ENCODE results near the gene SUPV3L1. TPM values are rescaled to one million over a fixed set of nuclear protein-coding genes. Genes with fewer than 3 reads are reported as not detected.

The SUPV3L1 gene
- total and polyA plus RNA-seq, 12 donors, result 24.4 to 165 (median 37.6) TPM

DNA sequence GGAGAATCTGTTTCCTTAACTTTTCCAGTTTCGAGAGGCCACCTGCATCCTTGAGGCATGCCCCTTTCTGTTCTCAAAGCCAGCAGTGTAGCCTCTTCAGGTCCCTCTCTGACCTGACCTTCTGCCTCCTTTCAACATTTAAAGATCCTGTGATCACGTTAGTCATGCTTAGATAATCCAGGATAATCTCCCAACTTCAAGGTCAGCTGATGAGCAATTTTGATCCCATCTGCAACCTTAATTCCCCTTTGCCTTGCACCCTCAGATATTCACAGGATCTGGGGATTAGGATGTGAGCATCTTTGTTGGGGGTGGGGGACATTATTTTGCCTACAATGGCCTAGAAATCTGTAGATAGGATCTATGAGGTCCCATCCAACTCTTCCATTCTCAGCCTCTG, 48.1 kb downstream of the SUPV3L1 start:
- TF ChIP-seq, protein P1, sequence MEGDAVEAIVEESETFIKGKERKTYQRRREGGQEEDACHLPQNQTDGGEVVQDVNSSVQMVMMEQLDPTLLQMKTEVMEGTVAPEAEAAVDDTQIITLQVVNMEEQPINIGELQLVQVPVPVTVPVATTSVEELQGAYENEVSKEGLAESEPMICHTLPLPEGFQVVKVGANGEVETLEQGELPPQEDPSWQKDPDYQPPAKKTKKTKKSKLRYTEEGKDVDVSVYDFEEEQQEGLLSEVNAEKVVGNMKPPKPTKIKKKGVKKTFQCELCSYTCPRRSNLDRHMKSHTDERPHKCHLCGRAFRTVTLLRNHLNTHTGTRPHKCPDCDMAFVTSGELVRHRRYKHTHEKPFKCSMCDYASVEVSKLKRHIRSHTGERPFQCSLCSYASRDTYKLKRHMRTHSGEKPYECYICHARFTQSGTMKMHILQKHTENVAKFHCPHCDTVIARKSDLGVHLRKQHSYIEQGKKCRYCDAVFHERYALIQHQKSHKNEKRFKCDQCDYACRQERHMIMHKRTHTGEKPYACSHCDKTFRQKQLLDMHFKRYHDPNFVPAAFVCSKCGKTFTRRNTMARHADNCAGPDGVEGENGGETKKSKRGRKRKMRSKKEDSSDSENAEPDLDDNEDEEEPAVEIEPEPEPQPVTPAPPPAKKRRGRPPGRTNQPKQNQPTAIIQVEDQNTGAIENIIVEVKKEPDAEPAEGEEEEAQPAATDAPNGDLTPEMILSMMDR (IDR thresholded peaks at IDR 0.05), result no peak
- TF ChIP-seq POLR2A (IDR thresholded peaks at IDR 0.05), result no peak
- Histone ChIP-seq H3K36me3 (replicated peaks in 1 of 2) (no peaks in the 10 kb centered on the region), H3K4me1 (replicated peaks in 1 of 2) (peaks cover 8 to 11% of the 10 kb centered on the region in 2 donors), H3K9me3 (replicated peaks in 1 of 3) (no peaks in the 10 kb centered on the region), H3K4me3 (no peak overlapping the region), H3K27ac (no peak overlapping the region), H3K27me3 (no peaks in the 10 kb centered on the region)
- intact Hi-C loops (cut with DNase I), result no loop called here
- 53 to 68% (median 60%) methylated on average over 2 of the region's 2 CpGs for WGBS, 4 donors
- no peak for DNase-seq

DNA sequence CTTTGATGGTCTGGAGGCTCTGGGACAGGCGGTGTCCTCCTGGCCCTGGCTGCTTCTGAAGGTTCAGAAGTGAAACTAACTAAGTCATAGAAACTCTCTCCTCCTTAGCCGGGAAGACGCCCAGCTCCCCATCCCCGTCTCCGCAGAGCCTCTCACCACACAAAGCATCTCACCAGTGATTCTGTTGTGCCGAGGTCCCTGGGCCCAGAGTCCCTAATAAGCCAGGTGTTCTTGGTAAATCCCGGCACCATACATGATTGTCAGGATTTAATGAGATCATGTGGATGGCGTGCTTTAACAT, 49.5 kb downstream of the SUPV3L1 start:
- peak overlapping the region in 1 of 5 donors; percentile 36 for H3K27ac ChIP-seq
- intact Hi-C loops (cut with DNase I), result no loop called here
- WGBS, 4 donors, result 80 to 82% (median 81%) methylated on average over 7 to 8 of the region's 8 CpGs

DNA sequence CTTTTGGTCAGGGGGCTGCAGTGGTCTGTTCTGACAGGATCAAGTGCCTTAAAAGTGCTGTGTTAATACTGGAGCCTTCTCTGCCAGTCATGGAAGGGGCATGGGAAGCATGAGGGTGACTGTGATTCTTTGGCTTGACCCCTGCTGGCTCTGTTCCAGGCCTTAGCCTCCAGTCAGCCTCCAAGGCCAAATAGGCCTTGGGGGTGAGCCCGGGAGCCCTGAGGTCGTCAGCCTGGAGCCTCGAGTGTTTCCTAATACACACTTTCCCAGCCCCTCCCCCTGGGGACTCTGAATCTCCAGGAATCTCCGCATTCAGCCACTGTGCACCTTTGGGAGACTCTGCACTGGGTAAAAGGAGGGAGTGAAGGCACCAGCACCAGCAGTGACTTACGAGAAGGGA, 50.1 kb downstream of the SUPV3L1 start:
- intact Hi-C loops (cut with DNase I), result no loop called here
- TF ChIP-seq, protein P1 (IDR thresholded peaks at IDR 0.05), result no peak
- no peak for TF ChIP-seq POLR2A (IDR thresholded peaks at IDR 0.05)
- WGBS, 4 donors, result 48 to 60% (median 55%) methylated on average over 3 to 5 of the region's 5 CpGs

More for the DNA sequence above, 49.5 kb downstream of the SUPV3L1 start:
- H3K4me3 ChIP-seq, result no peak overlapping the region
- H3K9me3 ChIP-seq (replicated peaks in 1 of 3), result no peaks in the 10 kb centered on the region
- no peaks in the 10 kb centered on the region for H3K36me3 ChIP-seq (replicated peaks in 1 of 2)
- DNase-seq, result no peak
- no peak for TF ChIP-seq POLR2A (IDR thresholded peaks at IDR 0.05)
- peaks cover 8 to 11% of the 10 kb centered on the region in 2 donors for H3K4me1 ChIP-seq (replicated peaks in 1 of 2)
- H3K27me3 ChIP-seq, result no peaks in the 10 kb centered on the region

DNA sequence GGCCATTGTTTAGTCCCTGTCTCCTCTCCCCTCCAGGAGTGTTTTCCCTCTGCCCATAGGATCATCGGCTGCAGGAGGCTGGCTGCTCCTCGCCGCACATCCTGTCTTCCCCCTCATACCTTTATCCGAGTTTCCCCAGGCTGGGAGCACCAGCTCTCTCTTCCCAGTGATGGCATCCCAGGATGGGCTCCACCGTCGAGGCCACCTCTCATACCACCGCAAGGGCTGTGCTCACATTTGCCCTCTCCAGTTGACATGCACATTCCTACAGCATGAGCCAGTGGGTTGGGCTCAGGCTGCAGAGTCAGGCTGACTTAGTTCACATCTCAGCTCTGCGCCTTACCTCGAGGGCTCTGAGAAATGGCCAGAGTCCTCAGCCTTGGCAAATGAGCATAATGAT, 52.2 kb downstream of the SUPV3L1 start:
- no peak overlapping the region for H3K27ac ChIP-seq
- H3K4me3 ChIP-seq, result no peak overlapping the region
- intact Hi-C loops (cut with DNase I), result no loop called here
- DNase-seq, result no peak
- H3K4me1 ChIP-seq (replicated peaks in 1 of 2), result peaks cover 8 to 11% of the 10 kb centered on the region in 2 donors
- no peaks in the 10 kb centered on the region for H3K27me3 ChIP-seq
- H3K9me3 ChIP-seq (replicated peaks in 1 of 3), result no peaks in the 10 kb centered on the region
- WGBS, 4 donors, result 81 to 91% (median 86%) methylated on average over 9 of the region's 9 CpGs
- no peaks in the 10 kb centered on the region for H3K36me3 ChIP-seq (replicated peaks in 1 of 2)
- TF ChIP-seq, protein P1 (IDR thresholded peaks at IDR 0.05), result no peak
- no peak for TF ChIP-seq POLR2A (IDR thresholded peaks at IDR 0.05)

More for the DNA sequence above, 50.1 kb downstream of the SUPV3L1 start:
- no peaks in the 10 kb centered on the region for H3K9me3 ChIP-seq (replicated peaks in 1 of 3)
- peaks cover 8 to 11% of the 10 kb centered on the region in 2 donors for H3K4me1 ChIP-seq (replicated peaks in 1 of 2)
- no peaks in the 10 kb centered on the region for H3K27me3 ChIP-seq
- H3K27ac ChIP-seq, result peak overlapping the region in 1 of 5 donors; percentile 36
- peak in 5 of 7 donors; percentile 37 to 65 (median 44) for DNase-seq
- no peaks in the 10 kb centered on the region for H3K36me3 ChIP-seq (replicated peaks in 1 of 2)
- no peak overlapping the region for H3K4me3 ChIP-seq

DNA sequence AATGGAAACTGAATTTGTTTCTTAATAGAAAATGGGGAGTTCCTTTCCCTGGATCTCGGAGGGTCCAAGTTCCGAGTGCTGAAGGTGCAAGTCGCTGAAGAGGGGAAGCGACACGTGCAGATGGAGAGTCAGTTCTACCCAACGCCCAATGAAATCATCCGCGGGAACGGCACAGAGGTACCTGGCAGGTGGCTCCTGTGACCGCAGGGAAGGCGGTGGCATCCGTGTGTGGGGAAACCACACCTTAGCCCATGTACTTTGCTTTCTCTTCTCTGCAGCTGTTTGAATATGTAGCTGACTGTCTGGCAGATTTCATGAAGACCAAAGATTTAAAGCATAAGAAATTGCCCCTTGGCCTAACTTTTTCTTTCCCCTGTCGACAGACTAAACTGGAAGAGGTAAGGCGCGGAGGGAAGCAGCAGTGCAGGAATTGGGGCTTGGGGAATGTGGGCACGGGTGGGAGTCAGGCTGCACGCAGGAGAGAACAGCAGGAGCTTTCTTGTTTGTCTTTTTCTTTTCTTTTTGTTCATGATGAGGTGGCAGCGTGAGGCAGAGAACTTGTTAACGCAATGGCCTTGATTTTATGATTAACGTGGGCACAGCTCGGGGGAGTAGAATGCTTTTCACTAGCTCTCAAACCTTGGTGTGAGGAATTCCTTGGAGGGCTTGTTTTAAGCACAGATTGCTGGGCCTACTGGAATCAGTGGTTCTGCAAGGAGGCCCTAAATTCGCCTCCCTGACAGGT, 52.9 kb downstream of the SUPV3L1 start:
- Histone ChIP-seq H3K9me3 (replicated peaks in 1 of 3) (no peaks in the 10 kb centered on the region), H3K27me3 (no peaks in the 10 kb centered on the region), H3K4me3 (no peak overlapping the region), H3K4me1 (replicated peaks in 1 of 2) (peaks cover 8 to 11% of the 10 kb centered on the region in 2 donors), H3K27ac (no peak overlapping the region), H3K36me3 (replicated peaks in 1 of 2) (no peaks in the 10 kb centered on the region)
- TF ChIP-seq, protein P1 (IDR thresholded peaks at IDR 0.05), result no peak
- TF ChIP-seq POLR2A (IDR thresholded peaks at IDR 0.05), result no peak
- WGBS, 4 donors, result 84 to 89% (median 87%) methylated on average over 22 of the region's 22 CpGs
- no peak for DNase-seq
- intact Hi-C loops (cut with DNase I), result no loop called here

Measured in adrenal gland (tissue), 12 donors.